ENCODE measurements around the gene ZDHHC11B.
"Not testable (repeated sequence)": the region's sequence is repeated elsewhere in the genome, so short reads cannot be mapped to it uniquely, and the experiment has no call there.

The ZDHHC11B gene

GRCh38 chr5:746258-746761, 38.2 kb downstream of the ZDHHC11B start:
- Histone ChIP-seq H3K27me3 (ENCODE audit: insufficient read depth, insufficient read length) (no peaks in the 10 kb centered on the region), H3K4me1 (ENCODE audit: insufficient read depth, insufficient read length) (no peaks in the 10 kb centered on the region), H3K9ac (ENCODE audit: insufficient read length, low read depth) (no peak overlapping the region), H3K4me3 (ENCODE audit: insufficient read length, low read depth) (no peak overlapping the region), H3K36me3 (ENCODE audit: insufficient read depth, insufficient read length, low read length) (no peaks in the 10 kb centered on the region), H3K9me3 (ENCODE audit: insufficient read depth, low read length) (no peaks in the 10 kb centered on the region)
- no peak for DNase-seq (ENCODE audit: low read depth, low spot score)
- TF ChIP-seq YY1 (IDR thresholded peaks at IDR 0.05; ENCODE audit: insufficient read depth, insufficient read length) = no peak

- not testable (repeated sequence) for H3K27me3 ChIP-seq (ENCODE audit: insufficient read depth, insufficient read length); DNase-seq (ENCODE audit: low read depth, low spot score); H3K9ac ChIP-seq (ENCODE audit: insufficient read length, low read depth); H3K4me3 ChIP-seq (ENCODE audit: insufficient read length, low read depth); H3K36me3 ChIP-seq (ENCODE audit: insufficient read depth, insufficient read length, low read length); H3K4me1 ChIP-seq (ENCODE audit: insufficient read depth, insufficient read length); H3K9me3 ChIP-seq (ENCODE audit: insufficient read depth, low read length)
Measured at GRCh38 chr5:745272-746142, 39.0 kb downstream of the ZDHHC11B start.

DNA sequence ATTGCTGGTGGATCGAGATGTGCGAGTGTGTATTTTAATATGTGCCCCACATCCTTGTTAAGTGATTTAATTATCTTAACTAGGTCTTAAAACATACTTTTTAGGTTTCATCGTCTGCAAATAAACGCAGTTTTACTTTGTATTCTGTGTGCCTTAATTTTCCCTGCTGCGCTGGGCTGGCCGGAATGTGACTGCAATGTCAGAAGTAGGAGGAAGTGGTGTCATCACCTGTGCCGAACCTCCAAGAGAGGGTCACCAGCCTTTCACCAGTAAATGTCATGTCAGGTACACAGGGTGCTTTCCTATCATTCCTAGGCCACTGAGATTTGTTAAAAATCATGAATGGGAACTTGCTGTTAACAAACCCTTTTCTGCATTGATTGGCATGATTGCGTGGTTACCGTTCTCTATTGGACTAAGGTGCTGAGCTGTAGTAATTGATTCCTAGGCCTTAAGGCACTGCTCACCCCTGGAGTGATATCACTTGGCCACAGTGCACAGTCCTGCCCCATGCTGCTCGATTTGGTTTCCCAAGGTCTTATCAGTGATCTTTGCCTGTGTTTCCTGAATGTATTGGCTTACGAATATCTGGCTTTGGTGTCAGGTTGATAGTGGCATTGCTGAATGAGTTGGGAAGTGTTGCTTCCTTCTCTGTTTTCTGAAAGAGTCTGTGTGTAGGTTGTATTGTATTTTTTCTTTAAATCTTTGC, 40.7 kb downstream of the ZDHHC11B start:
- H3K36me3 ChIP-seq (ENCODE audit: insufficient read depth, insufficient read length, low read length); H3K4me1 ChIP-seq (ENCODE audit: insufficient read depth, insufficient read length); DNase-seq (ENCODE audit: low read depth, low spot score); H3K27me3 ChIP-seq (ENCODE audit: insufficient read depth, insufficient read length); H3K9me3 ChIP-seq (ENCODE audit: insufficient read depth, low read length); H3K4me3 ChIP-seq (ENCODE audit: insufficient read length, low read depth); H3K9ac ChIP-seq (ENCODE audit: insufficient read length, low read depth): not testable (repeated sequence)

GRCh38 chr5:742276-742675, 42.3 kb downstream of the ZDHHC11B start:
- not testable (repeated sequence) for H3K4me3 ChIP-seq (ENCODE audit: insufficient read length, low read depth); DNase-seq (ENCODE audit: low read depth, low spot score); H3K4me1 ChIP-seq (ENCODE audit: insufficient read depth, insufficient read length); H3K27me3 ChIP-seq (ENCODE audit: insufficient read depth, insufficient read length); H3K9ac ChIP-seq (ENCODE audit: insufficient read length, low read depth); H3K36me3 ChIP-seq (ENCODE audit: insufficient read depth, insufficient read length, low read length); H3K9me3 ChIP-seq (ENCODE audit: insufficient read depth, low read length)

DNA sequence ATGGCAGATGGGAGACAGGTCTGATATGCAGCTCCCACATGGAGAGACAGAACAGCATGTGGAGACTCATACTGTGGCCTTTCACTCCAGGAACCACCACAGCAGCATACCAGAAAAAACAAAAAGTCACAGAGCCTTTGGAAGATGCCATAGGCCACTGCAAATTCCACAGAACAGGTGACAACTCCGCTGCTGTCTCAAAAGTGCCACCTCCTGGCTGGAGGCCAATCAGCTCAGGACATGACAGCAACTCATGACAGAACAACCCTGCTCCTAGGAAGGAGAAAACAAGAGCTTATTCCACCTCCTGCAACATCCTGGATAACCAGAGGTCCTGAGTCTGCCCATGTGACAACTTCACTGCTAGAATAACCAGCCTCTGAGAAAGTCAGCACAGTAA, 50.4 kb downstream of the ZDHHC11B start:
- not testable (repeated sequence) for DNase-seq (ENCODE audit: low read depth, low spot score); H3K36me3 ChIP-seq (ENCODE audit: insufficient read depth, insufficient read length, low read length); H3K9me3 ChIP-seq (ENCODE audit: insufficient read depth, low read length); H3K4me3 ChIP-seq (ENCODE audit: insufficient read length, low read depth); H3K27me3 ChIP-seq (ENCODE audit: insufficient read depth, insufficient read length); H3K9ac ChIP-seq (ENCODE audit: insufficient read length, low read depth); H3K4me1 ChIP-seq (ENCODE audit: insufficient read depth, insufficient read length)

- not testable (repeated sequence) for H3K9me3 ChIP-seq (ENCODE audit: insufficient read depth, low read length); H3K4me1 ChIP-seq (ENCODE audit: insufficient read depth, insufficient read length); H3K36me3 ChIP-seq (ENCODE audit: insufficient read depth, insufficient read length, low read length); H3K9ac ChIP-seq (ENCODE audit: insufficient read length, low read depth); H3K27me3 ChIP-seq (ENCODE audit: insufficient read depth, insufficient read length); DNase-seq (ENCODE audit: low read depth, low spot score); H3K4me3 ChIP-seq (ENCODE audit: insufficient read length, low read depth)
Measured at GRCh38 chr5:732754-733454, 51.6 kb downstream of the ZDHHC11B start.

- not testable (repeated sequence) for H3K9me3 ChIP-seq (ENCODE audit: insufficient read depth, low read length); H3K4me1 ChIP-seq (ENCODE audit: insufficient read depth, insufficient read length); H3K27me3 ChIP-seq (ENCODE audit: insufficient read depth, insufficient read length); H3K4me3 ChIP-seq (ENCODE audit: insufficient read length, low read depth); H3K36me3 ChIP-seq (ENCODE audit: insufficient read depth, insufficient read length, low read length); DNase-seq (ENCODE audit: low read depth, low spot score); H3K9ac ChIP-seq (ENCODE audit: insufficient read length, low read depth)
Measured at GRCh38 chr5:729225-729624, 55.3 kb downstream of the ZDHHC11B start.

- not testable (repeated sequence) for H3K36me3 ChIP-seq (ENCODE audit: insufficient read depth, insufficient read length, low read length); H3K9ac ChIP-seq (ENCODE audit: insufficient read length, low read depth); DNase-seq (ENCODE audit: low read depth, low spot score); H3K4me1 ChIP-seq (ENCODE audit: insufficient read depth, insufficient read length); H3K4me3 ChIP-seq (ENCODE audit: insufficient read length, low read depth); H3K9me3 ChIP-seq (ENCODE audit: insufficient read depth, low read length); H3K27me3 ChIP-seq (ENCODE audit: insufficient read depth, insufficient read length)
Measured at GRCh38 chr5:727087-727486, 57.4 kb downstream of the ZDHHC11B start.

DNA sequence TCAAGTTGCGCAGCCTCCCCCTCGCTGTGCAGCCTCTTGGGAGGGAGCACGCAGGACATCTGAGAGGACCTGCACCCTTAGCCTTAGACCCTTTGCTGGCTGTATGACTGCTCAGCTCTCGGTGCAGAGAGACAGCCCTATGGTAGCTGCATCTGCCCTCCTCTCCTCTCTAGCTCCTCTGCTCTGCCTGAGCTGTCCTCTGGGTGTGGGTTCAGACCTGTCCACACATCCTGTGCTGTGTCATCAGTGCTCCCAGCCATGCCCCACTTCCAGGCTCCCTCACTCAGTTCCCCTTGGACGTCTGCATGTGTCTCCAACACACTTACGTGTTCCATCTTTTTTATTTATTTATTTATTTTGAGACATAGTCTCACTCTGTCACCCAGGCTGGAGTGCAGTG, 60.7 kb downstream of the ZDHHC11B start:
- H3K36me3 ChIP-seq (ENCODE audit: insufficient read depth, insufficient read length, low read length); H3K4me1 ChIP-seq (ENCODE audit: insufficient read depth, insufficient read length); H3K9me3 ChIP-seq (ENCODE audit: insufficient read depth, low read length); H3K27me3 ChIP-seq (ENCODE audit: insufficient read depth, insufficient read length); H3K4me3 ChIP-seq (ENCODE audit: insufficient read length, low read depth); H3K9ac ChIP-seq (ENCODE audit: insufficient read length, low read depth); DNase-seq (ENCODE audit: low read depth, low spot score): not testable (repeated sequence)

DNA sequence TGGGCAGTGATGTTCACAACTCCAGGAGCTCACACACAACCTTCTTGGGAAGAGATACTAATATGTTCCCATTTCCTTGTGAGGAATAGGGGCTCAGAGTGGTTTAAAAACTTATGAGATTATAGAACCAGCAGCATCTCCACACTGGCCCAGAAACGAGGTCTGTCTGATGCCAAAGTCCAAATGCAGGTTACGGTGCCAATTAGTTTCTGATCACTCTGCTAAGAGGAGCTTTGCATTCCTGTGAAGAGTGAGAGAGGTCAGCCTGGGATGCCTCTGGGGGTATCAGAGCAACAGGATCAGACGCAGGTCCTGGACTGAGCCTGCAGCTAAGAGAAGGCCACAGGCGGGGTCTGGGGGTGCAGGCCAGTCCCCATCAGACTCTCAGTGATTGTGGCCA, 61.2 kb downstream of the ZDHHC11B start:
- not testable (repeated sequence) for H3K9me3 ChIP-seq (ENCODE audit: insufficient read depth, low read length); H3K4me3 ChIP-seq (ENCODE audit: insufficient read length, low read depth); H3K27me3 ChIP-seq (ENCODE audit: insufficient read depth, insufficient read length); H3K4me1 ChIP-seq (ENCODE audit: insufficient read depth, insufficient read length); H3K9ac ChIP-seq (ENCODE audit: insufficient read length, low read depth); H3K36me3 ChIP-seq (ENCODE audit: insufficient read depth, insufficient read length, low read length); DNase-seq (ENCODE audit: low read depth, low spot score)

DNA sequence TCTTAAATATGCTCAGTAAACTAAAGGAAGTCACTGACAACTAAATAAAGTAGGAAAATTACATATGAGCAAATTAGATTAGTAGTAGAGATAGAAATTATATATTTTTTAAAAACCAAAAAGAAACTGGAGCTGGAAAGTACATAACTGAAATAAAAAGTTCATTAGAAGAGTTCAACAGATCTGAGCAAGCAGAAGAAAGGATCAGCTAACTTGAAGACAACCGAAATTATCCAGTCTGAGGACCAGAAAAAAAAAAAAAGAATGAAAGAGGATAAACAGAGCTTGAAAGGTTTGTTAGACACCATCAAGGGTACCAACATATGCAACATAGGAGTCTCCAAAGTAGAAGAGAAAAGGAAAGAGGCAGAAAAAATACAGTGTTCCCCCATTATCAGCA, 65.2 kb downstream of the ZDHHC11B start:
- not testable (repeated sequence) for H3K36me3 ChIP-seq (ENCODE audit: insufficient read depth, insufficient read length, low read length); H3K9ac ChIP-seq (ENCODE audit: insufficient read length, low read depth); H3K27me3 ChIP-seq (ENCODE audit: insufficient read depth, insufficient read length); H3K4me1 ChIP-seq (ENCODE audit: insufficient read depth, insufficient read length); H3K4me3 ChIP-seq (ENCODE audit: insufficient read length, low read depth); H3K9me3 ChIP-seq (ENCODE audit: insufficient read depth, low read length); DNase-seq (ENCODE audit: low read depth, low spot score)
